ENCODE data around the gene RPP14.

Gene RPP14

GRCh38 chr3:58346368-58346767 lies 40.3 kb downstream of the RPP14 start:
- Mint-ChIP-seq H3K4me1 (ENCODE audit: low read depth) (peaks cover 55% of the 10 kb centered on the region), H3K27ac (peak overlapping the region; percentile 56), H3K9me3 (no peaks in the 10 kb centered on the region), H3K36me3 (ENCODE audit: low read depth) (peaks cover 36% of the 10 kb centered on the region), H3K27me3 (ENCODE audit: low read depth) (no peaks in the 10 kb centered on the region), H3K4me3 (peak overlapping the region; percentile 27)
- DNase-seq (ENCODE audit: low spot score), result no peak

- Mint-ChIP-seq H3K36me3 (ENCODE audit: low read depth) (peaks cover 32% of the 10 kb centered on the region), H3K4me1 (ENCODE audit: low read depth) (peaks cover 65% of the 10 kb centered on the region), H3K27me3 (ENCODE audit: low read depth) (no peaks in the 10 kb centered on the region), H3K9me3 (no peaks in the 10 kb centered on the region), H3K4me3 (no peak overlapping the region), H3K27ac (no peak overlapping the region)
- no peak for DNase-seq (ENCODE audit: low spot score)
These were observed 41.9 kb downstream of the RPP14 start for GRCh38 chr3:58347984-58348383.

GRCh38 chr3:58349792-58350626 lies 44.0 kb downstream of the RPP14 start:
- no peak for DNase-seq (ENCODE audit: low spot score)
- Mint-ChIP-seq H3K9me3 (no peaks in the 10 kb centered on the region), H3K27me3 (ENCODE audit: low read depth) (no peaks in the 10 kb centered on the region), H3K4me1 (ENCODE audit: low read depth) (peaks cover 71% of the 10 kb centered on the region), H3K4me3 (peak overlapping the region; percentile 61), H3K36me3 (ENCODE audit: low read depth) (peaks cover 38% of the 10 kb centered on the region), H3K27ac (peak overlapping the region; percentile 88)

GRCh38 chr3:58350627-58351013 lies 44.6 kb downstream of the RPP14 start:
- DNase-seq (ENCODE audit: low spot score), result no peak
- Mint-ChIP-seq H3K27me3 (ENCODE audit: low read depth) (no peaks in the 10 kb centered on the region), H3K4me1 (ENCODE audit: low read depth) (peaks cover 72% of the 10 kb centered on the region), H3K36me3 (ENCODE audit: low read depth) (peaks cover 38% of the 10 kb centered on the region), H3K9me3 (no peaks in the 10 kb centered on the region), H3K4me3 (peak overlapping the region; percentile 61), H3K27ac (peak overlapping the region; percentile 88)

GRCh38 chr3:58351920-58352319 lies 45.9 kb downstream of the RPP14 start:
- Mint-ChIP-seq H3K36me3 (ENCODE audit: low read depth) (peaks cover 36% of the 10 kb centered on the region), H3K9me3 (no peaks in the 10 kb centered on the region), H3K27me3 (ENCODE audit: low read depth) (no peaks in the 10 kb centered on the region), H3K27ac (peak overlapping the region; percentile 89), H3K4me1 (ENCODE audit: low read depth) (peaks cover 71% of the 10 kb centered on the region), H3K4me3 (peak overlapping the region; percentile 88)
- no peak for DNase-seq (ENCODE audit: low spot score)

- Mint-ChIP-seq H3K27me3 (ENCODE audit: low read depth) (no peaks in the 10 kb centered on the region), H3K4me1 (ENCODE audit: low read depth) (peaks cover 71% of the 10 kb centered on the region), H3K4me3 (peak overlapping the region; percentile 88), H3K36me3 (ENCODE audit: low read depth) (peaks cover 32% of the 10 kb centered on the region), H3K9me3 (no peaks in the 10 kb centered on the region), H3K27ac (peak overlapping the region; percentile 89)
- DNase-seq (ENCODE audit: low spot score), result no peak
These were observed 46.6 kb downstream of the RPP14 start for GRCh38 chr3:58352626-58353025.

- no peaks in the 10 kb centered on the region for H3K9me3 Mint-ChIP-seq
- peaks cover 74% of the 10 kb centered on the region for H3K4me1 Mint-ChIP-seq (ENCODE audit: low read depth)
- no peaks in the 10 kb centered on the region for H3K27me3 Mint-ChIP-seq (ENCODE audit: low read depth)
- H3K27ac Mint-ChIP-seq, result peak overlapping the region; percentile 97
- DNase-seq (ENCODE audit: low spot score), result peak; percentile 54
- H3K36me3 Mint-ChIP-seq (ENCODE audit: low read depth), result peaks cover 27% of the 10 kb centered on the region
- peak overlapping the region; percentile 88 for H3K4me3 Mint-ChIP-seq
These were observed 47.9 kb downstream of the RPP14 start for GRCh38 chr3:58353722-58354553.

GRCh38 chr3:58355179-58355578 lies 49.1 kb downstream of the RPP14 start:
- H3K9me3 Mint-ChIP-seq, result no peaks in the 10 kb centered on the region
- no peak for DNase-seq (ENCODE audit: low spot score)
- H3K4me3 Mint-ChIP-seq, result peak overlapping the region; percentile 88
- H3K36me3 Mint-ChIP-seq (ENCODE audit: low read depth), result peaks cover 20% of the 10 kb centered on the region
- H3K4me1 Mint-ChIP-seq (ENCODE audit: low read depth), result peaks cover 65% of the 10 kb centered on the region
- H3K27ac Mint-ChIP-seq, result peak overlapping the region; percentile 31
- H3K27me3 Mint-ChIP-seq (ENCODE audit: low read depth), result no peaks in the 10 kb centered on the region

GRCh38 chr3:58356054-58356453 lies 50.0 kb downstream of the RPP14 start:
- Mint-ChIP-seq H3K9me3 (no peaks in the 10 kb centered on the region), H3K27ac (peak overlapping the region; percentile 79), H3K4me3 (peak overlapping the region; percentile 52), H3K27me3 (ENCODE audit: low read depth) (no peaks in the 10 kb centered on the region), H3K36me3 (ENCODE audit: low read depth) (peaks cover 12% of the 10 kb centered on the region), H3K4me1 (ENCODE audit: low read depth) (peaks cover 57% of the 10 kb centered on the region)
- no peak for DNase-seq (ENCODE audit: low spot score)

- no peak for DNase-seq (ENCODE audit: low spot score)
- Mint-ChIP-seq H3K27ac (peak overlapping the region; percentile 91), H3K27me3 (ENCODE audit: low read depth) (no peaks in the 10 kb centered on the region), H3K4me3 (peak overlapping the region; percentile 62), H3K36me3 (ENCODE audit: low read depth) (peaks cover 11% of the 10 kb centered on the region), H3K9me3 (no peaks in the 10 kb centered on the region), H3K4me1 (ENCODE audit: low read depth) (peaks cover 45% of the 10 kb centered on the region)
These were observed 51.4 kb downstream of the RPP14 start for GRCh38 chr3:58357402-58357801.

- H3K4me3 Mint-ChIP-seq, result no peak overlapping the region
- peak overlapping the region; percentile 34 for H3K27ac Mint-ChIP-seq
- no peaks in the 10 kb centered on the region for H3K9me3 Mint-ChIP-seq
- peaks cover 40% of the 10 kb centered on the region for H3K4me1 Mint-ChIP-seq (ENCODE audit: low read depth)
- no peaks in the 10 kb centered on the region for H3K27me3 Mint-ChIP-seq (ENCODE audit: low read depth)
- peaks cover 9% of the 10 kb centered on the region for H3K36me3 Mint-ChIP-seq (ENCODE audit: low read depth)
- peak; percentile 71 for DNase-seq (ENCODE audit: low spot score)
These were observed 52.0 kb downstream of the RPP14 start for GRCh38 chr3:58358092-58358491.

- H3K36me3 Mint-ChIP-seq (ENCODE audit: low read depth), result peaks cover 7% of the 10 kb centered on the region
- DNase-seq (ENCODE audit: low spot score), result no peak
- H3K27me3 Mint-ChIP-seq (ENCODE audit: low read depth), result no peaks in the 10 kb centered on the region
- H3K9me3 Mint-ChIP-seq, result no peaks in the 10 kb centered on the region
- peak overlapping the region; percentile 31 for H3K27ac Mint-ChIP-seq
- H3K4me3 Mint-ChIP-seq, result no peak overlapping the region
- peaks cover 38% of the 10 kb centered on the region for H3K4me1 Mint-ChIP-seq (ENCODE audit: low read depth)
These were observed 52.8 kb downstream of the RPP14 start for GRCh38 chr3:58358808-58359207.

- Mint-ChIP-seq H3K4me1 (ENCODE audit: low read depth) (peaks cover 36% of the 10 kb centered on the region), H3K36me3 (ENCODE audit: low read depth) (peaks cover 6% of the 10 kb centered on the region), H3K9me3 (no peaks in the 10 kb centered on the region), H3K27me3 (ENCODE audit: low read depth) (no peaks in the 10 kb centered on the region), H3K4me3 (no peak overlapping the region), H3K27ac (no peak overlapping the region)
- no peak for DNase-seq (ENCODE audit: low spot score)
These were observed 53.6 kb downstream of the RPP14 start for GRCh38 chr3:58359621-58360020.

GRCh38 chr3:58361866-58362265 lies 55.8 kb downstream of the RPP14 start:
- Mint-ChIP-seq H3K9me3 (no peaks in the 10 kb centered on the region), H3K27ac (no peak overlapping the region), H3K27me3 (ENCODE audit: low read depth) (no peaks in the 10 kb centered on the region), H3K4me1 (ENCODE audit: low read depth) (peaks cover 44% of the 10 kb centered on the region), H3K36me3 (ENCODE audit: low read depth) (peaks cover 19% of the 10 kb centered on the region), H3K4me3 (no peak overlapping the region)
- DNase-seq (ENCODE audit: low spot score), result no peak
